K562 (cell line): ENCODE results near the gene CNOT4. TPM values are rescaled to one million over a fixed set of nuclear protein-coding genes. Genes with fewer than 3 reads are reported as not detected.

ENCODE experiments used
- CHD7 ChIP-seq: fragments of 200-600 bp; sonication (generic); IDR thresholded peaks from one replicate; pipeline ENCODE4 v1.6.1; 2012; ENCODE audit warnings: mild to moderate bottlenecking, low read depth, low read length, inconsistent platforms
- JUND ChIP-seq, 2 experiments: IDR thresholded peaks; 2 replicates in 1 of 2; 3 replicates in 1 of 2; pipeline ENCODE4 v1.6.1; 2011; ENCODE audit warnings: borderline replicate concordance in 2 of 2, low read depth in 2 of 2, low read length in 2 of 2, improper control_type of control experiment in 1 of 2, missing biosample characterization in 1 of 2, missing genetic modification characterization in 1 of 2, missing genetic modification reagents in 1 of 2
- KLF16 ChIP-seq: IDR thresholded peaks from 2 replicates; pipeline ENCODE4 v1.6.1; 2016; ENCODE audit warnings: antibody characterized with exemption
- RAD51 ChIP-seq: fragments of 450-650 bp; IDR thresholded peaks from 2 replicates; pipeline ENCODE4 v1.7.1; 2016; ENCODE audit warnings: low read depth, mild to moderate bottlenecking, borderline replicate concordance
- RBM39 ChIP-seq: fragments of 200-400 bp; formaldehyde crosslinking; optimal IDR thresholded peaks from 2 replicates; pipeline ENCODE3; 2018; ENCODE audit warnings: low read depth, low read length
- RFX7 ChIP-seq: fragments of 250-450 bp; sonication (Bioruptor Pico); IDR thresholded peaks from 2 replicates; pipeline ENCODE4 v1.5.1; 2021; ENCODE audit warnings: mild to moderate bottlenecking
- SRF ChIP-seq, 2 experiments: fragments of 250-450, 450-650 bp in 1 of 2; sonication (Bioruptor Pico) in 1 of 2; sonication (generic) in 1 of 2; formaldehyde crosslinking; IDR thresholded peaks; 2 replicates each; pipeline versions ENCODE4 v1.5.0 to v1.5.1; 2020 to 2022; ENCODE audit warnings: mild to moderate bottlenecking in 1 of 2, missing genetic modification reagents in 1 of 2
- SUPT5H ChIP-seq: fragments of 450-650 bp; IDR thresholded peaks from 2 replicates; pipeline ENCODE4 v1.6.1; 2016
- UBTF ChIP-seq, 2 experiments: IDR thresholded peaks; 2 replicates each; pipeline ENCODE4 v1.6.1; 2012; ENCODE audit warnings: improper control_type of control experiment in 2 of 2, low read depth in 2 of 2, low read length in 2 of 2, borderline replicate concordance in 1 of 2
- XRCC5 ChIP-seq: fragments of 200-400 bp; formaldehyde crosslinking; IDR thresholded peaks from 2 replicates; pipeline ENCODE4 v1.6.1; 2017; ENCODE audit warnings: low read depth, mild to moderate bottlenecking, low read length
- polyA plus RNA-seq, 8 experiments: library from polyadenylated mRNA; depleted of rRNA in 4 of 8; stranded (reverse) in 5 of 8; unstranded in 3 of 8; fragments of >200 nt; fragmentation: Nextera tagmentation in 2 of 8; fragmentation: Illumina TruSeq in 1 of 8; extraction: Ambion mirVana in 2 of 8; extraction: Trizol in 1 of 8; gene quantifications; 2 replicates each; pipeline versions ENCODE4 v1.2.1 to v1.2.3, GENCODE V29; 2011 to 2014; ENCODE audit warnings: inconsistent platforms in 1 of 8, missing spikeins in 1 of 8
- total RNA-seq, 7 experiments: library from RNA; depleted of rRNA in 6 of 7; stranded (reverse); fragments of >200 nt in 6 of 7; fragmentation: Illumina TruSeq in 2 of 7; extraction: Trizol in 2 of 7; gene quantifications; 2 replicates each; pipeline versions ENCODE4 v1.2.1 to v1.2.3, GENCODE V29; 2011 to 2021; ENCODE audit warnings: low replicate concordance in 1 of 7

CNOT4 gene
- total and polyA plus RNA-seq, 9 of the 15 experiments (the other 6 are each of a cell fraction or from before 2014, with no cell fraction given): 8.6 to 24.1 (median 15.4) TPM

GRCh38 chr7:135558337-135558767, 48.5 kb upstream of the CNOT4 start (continued):
- TF ChIP-seq JUND (IDR thresholded peaks at IDR 0.05; ENCODE audit: borderline replicate concordance, low read depth, low read length) (0 out of 2 replicates have a peak, but pooled peaks have one; percentile 2), JUND (tag; IDR thresholded peaks at IDR 0.05; ENCODE audit: borderline replicate concordance, low read depth, low read length) (no peak; the same call in 2 of the 3 replicates), XRCC5 (peak; percentile 86; the same call in 1 of the 2 replicates), KLF16 (peak; percentile 6; the same call in 1 of the 2 replicates), RFX7 (CRISPR knock-in tag) (no peak), RAD51 (no peak), SRF (CRISPR knock-in tag; IDR thresholded peaks at IDR 0.05) (peak in 1 of 2 experiments; percentile 47; a peak in 1 of 4 replicates), UBTF (IDR thresholded peaks at IDR 0.05; ENCODE audit: borderline replicate concordance in 1 of 2, low read depth in 2 of 2, low read length in 2 of 2) (peak in 1 of 2 experiments; percentile 14; a peak in 1 of 4 replicates), SUPT5H (0 out of 2 replicates have a peak, but pooled peaks have one; percentile 20), RBM39 (peak; percentile 57), CHD7 (peak; percentile 40)
